Esophagus squamous epithelium (tissue), 5 donors: Measurements from ENCODE around the gene HKDC1. TPM values are rescaled to one million over a fixed set of nuclear protein-coding genes. Genes with fewer than 3 reads are reported as not detected.

Experiments
- DNase-seq: peaks from one replicate; lab custom pipeline; 2025; lab: John Stamatoyannopoulos, UW
- H3K27ac ChIP-seq, 4 donors: fragments of 200-600 bp; sonication (generic); one replicate each; pipeline ENCODE4 v1.5.1; 2016 to 2019; ENCODE audit warnings: mild to moderate bottlenecking in 1 of 4
- H3K27me3 ChIP-seq, 4 donors: fragments of 200-600 bp; sonication (generic); 1 replicate in 3 of 4; 2 replicates in 1 of 4; pipeline versions ENCODE4 v1.5.1 to v1.6.0; 2017 to 2021; ENCODE audit warnings: antibody characterized with exemption in 1 of 4
- H3K36me3 ChIP-seq, 3 donors: fragments of 200-600 bp; sonication (generic); one replicate each; pipeline ENCODE4 v1.5.1; 2016 to 2019
- H3K4me1 ChIP-seq, 3 donors: fragments of 200-600 bp; sonication (generic); one replicate each; pipeline ENCODE4 v1.5.1; 2017 to 2019
- H3K4me3 ChIP-seq, 4 donors: fragments of 200-600 bp; sonication (generic); 1 replicate in 3 of 4; 2 replicates in 1 of 4; pipeline ENCODE4 v1.5.1; 2016 to 2019; ENCODE audit warnings: mild to moderate bottlenecking in 2 of 4, moderate library complexity in 1 of 4
- H3K9me3 ChIP-seq, 3 donors: fragments of 200-600 bp; sonication (generic); one replicate each; pipeline ENCODE4 v1.5.1; 2016 to 2019
- CTCF ChIP-seq, 6 experiments: fragments of 450-650 bp in 4 of 6; fragments of 200-600 bp in 2 of 6; sonication (generic) in 2 of 6; IDR thresholded peaks; one replicate each; pipeline ENCODE4 v1.5.1; 2016 to 2019; ENCODE audit warnings: antibody characterized with exemption in 6 of 6, mild to moderate bottlenecking in 4 of 6, moderate library complexity in 4 of 6
- POLR2A ChIP-seq, 4 donors: fragments of 450-650 bp; IDR thresholded peaks; one replicate each; pipeline ENCODE4 v1.6.1; 2017; ENCODE audit warnings: antibody characterized with exemption in 4 of 4, mild to moderate bottlenecking in 4 of 4, moderate library complexity in 3 of 4
- WGBS, 2 donors: methylation state at CpG; one replicate each; pipeline ENCODE4 v1.1.5; 2018; 5-methylcytosine and 5-hydroxymethylcytosine counted together
- intact Hi-C: fragments of 100-400 bp; cut with DNase I; formaldehyde crosslinking; loops from one replicate; pipeline ENCODE4 v1.15.0; 2022
- total RNA-seq, 4 donors: library from RNA; depleted of rRNA; stranded (reverse); fragments of >200 nt; gene quantifications; one replicate each; pipeline ENCODE4 v1.1.0, GENCODE V29; 2016
- donor health status: DM: yes; HTN: yes; CAD: no.

The HKDC1 gene
- total RNA-seq, 4 donors from 2014 or later = 0.19 to 1.5 (median 0.19) TPM; not detected in 1

- Histone ChIP-seq H3K27me3 (no peaks in the 10 kb centered on the region), H3K27ac (no peak overlapping the region), H3K4me1 (peaks cover 0 to 27% (median 8%) of the 10 kb centered on the region in 3 donors), H3K9me3 (no peaks in the 10 kb centered on the region), H3K4me3 (no peak overlapping the region), H3K36me3 (no peaks in the 10 kb centered on the region)
- intact Hi-C loops = no loop called here
- TF ChIP-seq CTCF (IDR thresholded peaks at IDR 0.05) (no peak), POLR2A (IDR thresholded peaks at IDR 0.05) (no peak)
- DNase-seq = no peak
- 79% methylated on average over 21 to 22 of the region's 22 CpGs for WGBS, 2 donors
Observed at GRCh38 chr10:69232736-69233480, 12.8 kb downstream of the HKDC1 start.

- WGBS, 2 donors = 88 to 100% methylated on average over 1 to 3 of the region's 3 CpGs
- no peak for DNase-seq
- H3K36me3 ChIP-seq = no peaks in the 10 kb centered on the region
- no peak for TF ChIP-seq CTCF (IDR thresholded peaks at IDR 0.05)
- no peak for TF ChIP-seq POLR2A (IDR thresholded peaks at IDR 0.05)
- H3K4me1 ChIP-seq = peaks cover 0 to 25% (median 6%) of the 10 kb centered on the region in 3 donors
- intact Hi-C loops = no loop called here
- no peak overlapping the region for H3K4me3 ChIP-seq
- H3K27me3 ChIP-seq = no peaks in the 10 kb centered on the region
- no peaks in the 10 kb centered on the region for H3K9me3 ChIP-seq
- no peak overlapping the region for H3K27ac ChIP-seq
Observed at GRCh38 chr10:69234447-69234846, 14.3 kb downstream of the HKDC1 start.

DNA sequence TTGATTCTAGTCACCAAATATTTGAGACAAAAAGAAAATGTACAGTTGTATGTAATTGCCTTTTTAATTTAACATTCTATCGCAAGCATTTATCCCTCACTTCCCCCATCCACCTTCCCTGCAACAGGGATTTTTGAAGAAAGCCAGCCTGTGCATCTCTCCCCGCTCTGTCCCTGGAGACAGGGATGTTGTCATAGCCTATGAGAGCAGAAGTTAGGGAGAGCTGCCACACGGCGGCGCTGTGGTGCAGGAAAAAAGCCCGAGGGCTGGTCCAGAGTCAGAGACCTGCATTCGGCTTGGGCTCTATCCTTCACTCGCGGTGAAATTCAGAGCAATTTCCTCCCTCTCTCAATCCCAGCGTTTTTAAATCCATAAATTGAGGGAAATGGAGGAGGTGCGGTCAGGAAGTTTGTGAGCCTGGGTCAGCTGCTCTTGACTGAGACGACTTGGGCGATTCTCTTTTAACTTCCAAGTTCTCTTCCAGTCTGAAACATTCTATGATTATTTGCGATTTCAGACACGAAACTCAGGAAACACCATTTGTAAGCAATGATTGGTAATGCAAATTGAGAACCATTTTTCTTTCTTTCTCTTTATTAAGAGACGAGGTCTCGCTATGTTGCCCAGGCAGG lies 17.5 kb downstream of the HKDC1 start:
- H3K4me3 ChIP-seq = no peak overlapping the region
- H3K4me1 ChIP-seq = peaks cover 0 to 35% (median 11%) of the 10 kb centered on the region in 3 donors
- H3K9me3 ChIP-seq = no peaks in the 10 kb centered on the region
- H3K27me3 ChIP-seq = no peaks in the 10 kb centered on the region
- TF ChIP-seq POLR2A (IDR thresholded peaks at IDR 0.05) = no peak
- peak; percentile 86 to 99 (median 96) for TF ChIP-seq CTCF (IDR thresholded peaks at IDR 0.05)
- intact Hi-C loops = loop anchor here (5.0 kb wide), 1 partner anchor 155 kb away; no protein-coding TSS in a partner anchor
- H3K36me3 ChIP-seq = no peaks in the 10 kb centered on the region
- 18 to 22% methylated on average over 16 of the region's 17 CpGs for WGBS, 2 donors
- no peak overlapping the region for H3K27ac ChIP-seq
- no peak for DNase-seq

DNA sequence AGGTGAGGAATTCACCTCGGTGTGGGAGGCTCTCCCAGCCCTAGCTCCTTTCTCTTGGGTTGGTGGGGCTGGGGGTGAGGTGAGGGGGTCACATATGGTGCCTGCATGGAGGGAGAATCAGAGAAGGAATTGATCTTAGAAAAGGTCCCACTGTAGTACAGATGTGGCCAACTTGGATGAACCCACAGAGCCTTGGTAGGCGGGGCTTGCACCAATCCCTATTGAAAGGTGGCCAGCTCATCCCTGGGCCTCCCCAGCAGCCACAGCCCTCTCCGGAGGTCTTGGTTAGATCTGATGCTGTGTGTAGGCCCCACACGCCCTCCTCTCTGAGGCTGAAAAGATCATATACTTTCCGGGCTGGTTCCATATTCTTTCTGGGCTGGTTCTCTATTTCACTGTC lies 19.0 kb downstream of the HKDC1 start:
- DNase-seq = no peak
- H3K27ac ChIP-seq = peak overlapping the region in 1 of 4 donors; percentile 40
- H3K9me3 ChIP-seq = no peaks in the 10 kb centered on the region
- TF ChIP-seq CTCF (IDR thresholded peaks at IDR 0.05) = no peak
- no peak for TF ChIP-seq POLR2A (IDR thresholded peaks at IDR 0.05)
- intact Hi-C loops = loop anchor here (5.0 kb wide), 1 partner anchor 153 kb away; no protein-coding TSS in a partner anchor
- no peak overlapping the region for H3K4me3 ChIP-seq
- H3K36me3 ChIP-seq = no peaks in the 10 kb centered on the region
- no peaks in the 10 kb centered on the region for H3K27me3 ChIP-seq
- WGBS, 2 donors = 72 to 75% methylated on average over 5 of the region's 5 CpGs
- H3K4me1 ChIP-seq = peaks cover 0 to 35% (median 11%) of the 10 kb centered on the region in 3 donors
